ENCODE data around the gene ZGPAT. TPM values are rescaled to one million over a fixed set of nuclear protein-coding genes. Genes with fewer than 3 reads are reported as not detected.

ZGPAT gene
- total RNA-seq, 1 donor from 2014 or later = 25.5 TPM

GRCh38 chr20:63701051-63701328, 6.8 kb upstream of the ZGPAT start:
- no peak overlapping the region for H3K4me3 ChIP-seq (ENCODE audit: low read depth, low read length)
- no peak for TF ChIP-seq CTCF (IDR thresholded peaks at IDR 0.05; ENCODE audit: insufficient read depth, low read length, severe bottlenecking)
- H3K36me3 ChIP-seq (ENCODE audit: control insufficient read depth, insufficient read depth, low read length) = peaks cover 14% of the 10 kb centered on the region
- FAIRE-seq = no peak
- DNase-seq (ENCODE audit: low read depth) = no peak
- H3K27me3 ChIP-seq (ENCODE audit: control insufficient read depth, insufficient read depth, low read length) = no peaks in the 10 kb centered on the region

GRCh38 chr20:63701329-63702035, 6.4 kb upstream of the ZGPAT start:
- no peak overlapping the region for H3K4me3 ChIP-seq (ENCODE audit: low read depth, low read length)
- H3K27me3 ChIP-seq (ENCODE audit: control insufficient read depth, insufficient read depth, low read length) = no peaks in the 10 kb centered on the region
- H3K36me3 ChIP-seq (ENCODE audit: control insufficient read depth, insufficient read depth, low read length) = peaks cover 18% of the 10 kb centered on the region
- no peak for DNase-seq (ENCODE audit: low read depth)
- FAIRE-seq = no peak
- no peak for TF ChIP-seq CTCF (IDR thresholded peaks at IDR 0.05; ENCODE audit: insufficient read depth, low read length, severe bottlenecking)

GRCh38 chr20:63702036-63702665, 5.7 kb upstream of the ZGPAT start:
- Histone ChIP-seq H3K4me3 (ENCODE audit: low read depth, low read length) (no peak overlapping the region), H3K36me3 (ENCODE audit: control insufficient read depth, insufficient read depth, low read length) (peaks cover 19% of the 10 kb centered on the region), H3K27me3 (ENCODE audit: control insufficient read depth, insufficient read depth, low read length) (no peaks in the 10 kb centered on the region)
- FAIRE-seq (no peak), DNase-seq (ENCODE audit: low read depth) (no peak)
- no peak for TF ChIP-seq CTCF (IDR thresholded peaks at IDR 0.05; ENCODE audit: insufficient read depth, low read length, severe bottlenecking)

GRCh38 chr20:63702751-63703470, 4.9 kb upstream of the ZGPAT start:
- no peak for DNase-seq (ENCODE audit: low read depth)
- FAIRE-seq = no peak
- Histone ChIP-seq H3K27me3 (ENCODE audit: control insufficient read depth, insufficient read depth, low read length) (no peaks in the 10 kb centered on the region), H3K36me3 (ENCODE audit: control insufficient read depth, insufficient read depth, low read length) (peaks cover 19% of the 10 kb centered on the region), H3K4me3 (ENCODE audit: low read depth, low read length) (no peak overlapping the region)
- TF ChIP-seq CTCF (IDR thresholded peaks at IDR 0.05; ENCODE audit: insufficient read depth, low read length, severe bottlenecking) = no peak

GRCh38 chr20:63703471-63703975, 4.3 kb upstream of the ZGPAT start:
- no peak for DNase-seq (ENCODE audit: low read depth)

More at GRCh38 chr20:63703471-63703975, 4.3 kb upstream of the ZGPAT start:
- Histone ChIP-seq H3K27me3 (ENCODE audit: control insufficient read depth, insufficient read depth, low read length) (no peaks in the 10 kb centered on the region), H3K4me3 (ENCODE audit: low read depth, low read length) (no peak overlapping the region), H3K36me3 (ENCODE audit: control insufficient read depth, insufficient read depth, low read length) (peaks cover 19% of the 10 kb centered on the region)
- TF ChIP-seq CTCF (IDR thresholded peaks at IDR 0.05; ENCODE audit: insufficient read depth, low read length, severe bottlenecking) = no peak
- no peak for FAIRE-seq
